ENCODE data around the gene IQSEC2. TPM values are rescaled to one million over a fixed set of nuclear protein-coding genes. Genes with fewer than 3 reads are reported as not detected.

The IQSEC2 gene
- total and polyA plus RNA-seq, 2 of the 13 experiments (the other 11 are each of a cell fraction or from before 2014, with no cell fraction given): 0.13 to 0.21 TPM

DNA sequence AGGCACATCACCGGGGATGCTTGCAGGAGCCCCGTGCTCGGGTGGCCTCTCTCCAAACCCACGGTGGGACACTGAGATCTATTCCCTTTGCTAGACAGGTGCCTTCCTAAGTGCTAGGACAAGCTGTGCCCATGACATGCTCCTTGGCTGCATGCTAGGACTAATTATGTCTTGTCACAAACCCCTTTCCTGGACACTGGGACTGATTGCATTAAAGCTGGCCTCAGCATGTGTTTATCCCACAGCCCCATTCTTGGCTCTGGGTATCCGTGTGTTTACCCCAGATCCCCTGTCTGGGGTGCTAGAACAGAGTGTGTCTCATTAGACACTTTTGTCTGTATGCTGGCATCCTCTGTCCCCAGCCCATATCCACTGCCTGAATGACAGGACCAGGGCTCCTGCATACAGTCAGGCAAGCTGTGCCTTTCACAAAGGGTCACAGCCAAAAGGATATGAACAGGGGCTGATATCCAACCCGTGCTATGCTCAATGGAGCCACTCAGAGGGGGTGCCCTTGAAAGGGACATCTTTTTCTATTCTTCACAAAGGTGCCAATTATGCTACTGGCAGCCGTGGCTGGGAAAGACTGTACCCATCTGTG, 9.2 kb upstream of the IQSEC2 start:
- FAIRE-seq: no peak
- H3K9ac ChIP-seq (ENCODE audit: insufficient read depth, low read depth, low read length): no peak overlapping the region
- DNase-seq (ENCODE audit: low spot score): no peak
- CTCF ChIA-PET (ENCODE audit: low intra/inter-chr PET ratio, low total read pairs): no interaction called here
- no peaks in the 10 kb centered on the region for H4K20me1 ChIP-seq (ENCODE audit: insufficient read depth, low read length)
- peaks cover 10% of the 10 kb centered on the region; the same call in 1 of the 2 replicates for H3K4me1 ChIP-seq (ENCODE audit: insufficient read depth, low read length)
- no TSS peak for BruUV-seq (replicated peaks)
- POLR2A ChIA-PET: no interaction called here
- H3K4me3 ChIP-seq (replicated peaks in 1 of 3; ENCODE audit: insufficient read depth in 1 of 3, low read depth in 2 of 3, low read length in 3 of 3): no peak overlapping the region
- no peaks in the 10 kb centered on the region for H3K27me3 ChIP-seq (ENCODE audit: control insufficient read depth in 1 of 2, insufficient read depth in 2 of 2, low read length in 2 of 2)
- 0% methylated on average over 5 of the region's 7 CpGs for WGBS (ENCODE audit: low lambda C conversion rate)
- no peaks in the 10 kb centered on the region for H3K9me3 ChIP-seq (ENCODE audit: low read length)
- no peak for TF ChIP-seq PRPF4 (IDR thresholded peaks at IDR 0.05; ENCODE audit: low read depth, low read length, poor library complexity, severe bottlenecking)
- no peak for TF ChIP-seq THRA (CRISPR knock-in tag; IDR thresholded peaks at IDR 0.05; ENCODE audit: borderline replicate concordance)
- TF ChIP-seq ZNF512B (CRISPR knock-in tag; IDR thresholded peaks at IDR 0.05; ENCODE audit: borderline replicate concordance): no peak
- no peak for TF ChIP-seq IRF2 (CRISPR knock-in tag; IDR thresholded peaks at IDR 0.05)
- no peak for TF ChIP-seq ZNF619 (CRISPR knock-in tag; IDR thresholded peaks at IDR 0.05)
- TF ChIP-seq, protein P1, sequence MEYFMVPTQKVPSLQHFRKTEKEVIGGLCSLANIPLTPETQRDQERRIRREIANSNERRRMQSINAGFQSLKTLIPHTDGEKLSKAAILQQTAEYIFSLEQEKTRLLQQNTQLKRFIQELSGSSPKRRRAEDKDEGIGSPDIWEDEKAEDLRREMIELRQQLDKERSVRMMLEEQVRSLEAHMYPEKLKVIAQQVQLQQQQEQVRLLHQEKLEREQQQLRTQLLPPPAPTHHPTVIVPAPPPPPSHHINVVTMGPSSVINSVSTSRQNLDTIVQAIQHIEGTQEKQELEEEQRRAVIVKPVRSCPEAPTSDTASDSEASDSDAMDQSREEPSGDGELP (IDR thresholded peaks at IDR 0.05; ENCODE audit: borderline replicate concordance, low read depth): no peak
- TF ChIP-seq HMGXB4 (CRISPR knock-in tag; IDR thresholded peaks at IDR 0.05; ENCODE audit: borderline replicate concordance in 1 of 2, low read depth in 1 of 2): no peak
- no peak overlapping the region for H3K4me2 ChIP-seq (ENCODE audit: low read depth, low read length)
- in situ Hi-C loops (cut with HindIII; ENCODE audit: extremely low pct_ligation_motif_present, low pct_unique_long_range_greater_than_20kb) (no loop called here), intact Hi-C loops (cut with micrococcal nuclease; ENCODE audit: unreplicated experiment) (no loop called here)
- no peak for ATAC-seq
- H3K79me2 ChIP-seq (ENCODE audit: insufficient read depth, low read length): no peaks in the 10 kb centered on the region
- no peak overlapping the region for H2AFZ ChIP-seq (ENCODE audit: low read length)
- no peak overlapping the region for H3K27ac ChIP-seq (ENCODE audit: extremely low read length, insufficient read depth, low read length)
- no peaks in the 10 kb centered on the region for H3K36me3 ChIP-seq (replicated peaks in 1 of 2; ENCODE audit: control insufficient read depth in 1 of 2, insufficient read depth in 2 of 2, low read length in 2 of 2)
